Kidney epithelial cell (primary cell): ENCODE measurements around the gene EDN1. TPM values are rescaled to one million over a fixed set of nuclear protein-coding genes. Genes with fewer than 3 reads are reported as not detected.

Source experiments
- DNase-seq: peaks from one replicate; pipeline ENCODE4 v3.0.0-alpha.2; 2010; ENCODE audit warnings: low read depth
- H3K27me3 ChIP-seq: 2 replicates; pipeline ENCODE4 v1.6.0; 2011; ENCODE audit warnings: low read length; ENCODE audit not compliant: control insufficient read depth, insufficient read depth
- H3K36me3 ChIP-seq: 2 replicates; pipeline ENCODE4 v1.5.1; 2011; ENCODE audit warnings: low read length; ENCODE audit not compliant: control insufficient read depth, insufficient read depth
- H3K4me3 ChIP-seq: 2 replicates; pipeline ENCODE4 v1.5.1; 2011; ENCODE audit warnings: low read depth, mild to moderate bottlenecking, control low read depth, low read length
- CTCF ChIP-seq: IDR thresholded peaks from 2 replicates; pipeline ENCODE4 v1.5.1; 2011; ENCODE audit warnings: mild to moderate bottlenecking, moderate library complexity, low read length, control low read depth, inconsistent platforms; ENCODE audit not compliant: insufficient read depth, poor library complexity, severe bottlenecking
- total RNA-seq: library from RNA; depleted of rRNA; stranded (reverse); fragments of >200 nt; gene quantifications from 2 replicates; pipeline ENCODE4 v1.2.3, GENCODE V29; 2015

EDN1 gene
- total RNA-seq, 1 donor from 2014 or later = 59.8 TPM

DNA sequence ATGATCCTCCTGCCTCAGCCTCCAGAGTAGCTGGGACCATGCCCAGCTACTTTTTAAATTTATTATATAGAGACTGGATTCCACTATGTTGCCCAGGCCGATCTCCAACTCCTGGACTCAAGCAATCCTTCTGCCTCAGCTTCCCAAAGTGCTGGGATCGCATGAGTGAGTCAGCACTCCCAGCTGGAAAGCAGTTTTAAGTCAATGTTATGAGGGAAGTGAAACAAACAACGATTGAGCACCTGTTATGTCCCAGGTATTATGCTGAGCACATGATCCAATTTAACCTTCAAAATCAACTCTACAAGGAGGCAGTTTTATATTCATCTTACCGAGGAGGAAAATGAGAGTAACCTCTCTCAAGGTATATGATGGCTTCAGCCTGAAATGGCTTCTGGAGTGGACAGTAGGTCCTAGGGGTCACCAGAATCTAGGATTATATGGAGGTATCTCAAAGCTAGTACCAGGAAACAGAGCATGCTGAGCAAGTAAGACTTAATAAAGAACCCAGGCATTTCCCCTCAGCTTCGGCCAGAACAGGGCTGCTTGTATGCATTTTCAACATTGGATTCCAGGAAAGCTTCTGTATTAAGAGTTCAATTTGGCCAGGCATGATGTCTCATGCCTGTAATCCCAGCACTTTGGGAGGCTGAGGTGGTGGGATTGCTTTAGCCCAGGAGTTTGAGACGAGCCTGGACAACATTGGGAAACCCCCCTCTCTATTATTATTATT is 55.0 kb downstream of the EDN1 start:
- no peak overlapping the region for H3K4me3 ChIP-seq
- no peaks in the 10 kb centered on the region for H3K36me3 ChIP-seq
- no peak for TF ChIP-seq CTCF
- DNase-seq = no peak
- no peaks in the 10 kb centered on the region for H3K27me3 ChIP-seq

- H3K4me3 ChIP-seq = no peak overlapping the region
- no peaks in the 10 kb centered on the region for H3K27me3 ChIP-seq
- TF ChIP-seq CTCF = no peak
- no peak for DNase-seq
- H3K36me3 ChIP-seq = no peaks in the 10 kb centered on the region
Measured at GRCh38 chr6:12345694-12346058, 55.5 kb downstream of the EDN1 start.
